ENCODE results near the gene COL9A3.

DNA sequence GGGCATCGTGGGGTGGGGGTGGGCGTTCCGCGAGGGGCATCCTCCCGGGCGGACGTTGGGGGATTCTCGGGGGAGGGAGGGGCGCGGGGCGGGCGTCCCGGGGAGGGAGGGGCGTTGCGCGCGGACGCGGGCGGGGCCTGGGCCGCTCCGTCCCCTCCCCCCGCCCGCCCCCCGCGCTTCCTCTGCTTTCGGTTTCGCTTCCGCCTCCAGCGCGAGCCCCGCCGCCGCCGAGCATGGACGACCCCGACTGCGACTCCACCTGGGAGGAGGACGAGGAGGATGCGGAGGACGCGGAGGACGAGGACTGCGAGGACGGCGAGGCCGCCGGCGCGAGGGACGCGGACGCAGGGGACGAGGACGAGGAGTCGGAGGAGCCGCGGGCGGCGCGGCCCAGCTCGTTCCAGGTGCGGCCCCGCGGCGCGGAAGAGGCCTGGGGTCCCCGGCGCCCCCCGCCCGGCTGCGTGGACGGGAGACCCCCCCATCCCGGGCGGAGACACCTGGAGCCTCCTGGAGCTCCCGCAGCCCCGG, 12.2 kb upstream of the COL9A3 start, which contains the start of gene OGFR:
- peak; percentile 72; the same call in 1 of the 2 replicates for TF ChIP-seq POLR2AphosphoS5 (IDR thresholded peaks at IDR 0.05; ENCODE audit: borderline replicate concordance, low read depth, low read length)
- no peak for TF ChIP-seq EZH2 (IDR thresholded peaks at IDR 0.05)
